ENCODE data around the gene DPH7. TPM values are rescaled to one million over a fixed set of nuclear protein-coding genes. Genes with fewer than 3 reads are reported as not detected.

The DPH7 gene
- total RNA-seq, 1 donor from 2014 or later: 39.5 TPM

GRCh38 chr9:137606005-137606621 lies 27.4 kb upstream of the DPH7 start:
- TF ChIP-seq, protein P1, sequence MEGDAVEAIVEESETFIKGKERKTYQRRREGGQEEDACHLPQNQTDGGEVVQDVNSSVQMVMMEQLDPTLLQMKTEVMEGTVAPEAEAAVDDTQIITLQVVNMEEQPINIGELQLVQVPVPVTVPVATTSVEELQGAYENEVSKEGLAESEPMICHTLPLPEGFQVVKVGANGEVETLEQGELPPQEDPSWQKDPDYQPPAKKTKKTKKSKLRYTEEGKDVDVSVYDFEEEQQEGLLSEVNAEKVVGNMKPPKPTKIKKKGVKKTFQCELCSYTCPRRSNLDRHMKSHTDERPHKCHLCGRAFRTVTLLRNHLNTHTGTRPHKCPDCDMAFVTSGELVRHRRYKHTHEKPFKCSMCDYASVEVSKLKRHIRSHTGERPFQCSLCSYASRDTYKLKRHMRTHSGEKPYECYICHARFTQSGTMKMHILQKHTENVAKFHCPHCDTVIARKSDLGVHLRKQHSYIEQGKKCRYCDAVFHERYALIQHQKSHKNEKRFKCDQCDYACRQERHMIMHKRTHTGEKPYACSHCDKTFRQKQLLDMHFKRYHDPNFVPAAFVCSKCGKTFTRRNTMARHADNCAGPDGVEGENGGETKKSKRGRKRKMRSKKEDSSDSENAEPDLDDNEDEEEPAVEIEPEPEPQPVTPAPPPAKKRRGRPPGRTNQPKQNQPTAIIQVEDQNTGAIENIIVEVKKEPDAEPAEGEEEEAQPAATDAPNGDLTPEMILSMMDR (IDR thresholded peaks at IDR 0.05): no peak
- Mint-ChIP-seq H3K9me3 (ENCODE audit: unreplicated experiment) (no peaks in the 10 kb centered on the region), H3K4me1 (ENCODE audit: unreplicated experiment) (peaks cover 22% of the 10 kb centered on the region)

GRCh38 chr9:137605121-137606004 lies 26.6 kb upstream of the DPH7 start, which contains the start of gene ARRDC1:
Gene ARRDC1, plus strand, starts transcription at chr9:137605686. Its CDS starts 32 bp downstream, at chr9:137605718.
- TF ChIP-seq, protein P1 (IDR thresholded peaks at IDR 0.05): no peak
- peak; percentile 96 for DNase-seq (ENCODE audit: extremely low spot score, unreplicated experiment)
- no peak within 1 kb of the TSS for H3K27ac Mint-ChIP-seq (ENCODE audit: unreplicated experiment)
- H3K27me3 Mint-ChIP-seq (ENCODE audit: unreplicated experiment): no peaks in the 10 kb centered on the region
- H3K4me3 Mint-ChIP-seq (ENCODE audit: unreplicated experiment): peak within 1 kb of the TSS; percentile 70
- H3K36me3 Mint-ChIP-seq (ENCODE audit: unreplicated experiment): no peaks in the 10 kb centered on the region
- peaks cover 21% of the 10 kb centered on the region for H3K4me1 Mint-ChIP-seq (ENCODE audit: unreplicated experiment)
- H3K9me3 Mint-ChIP-seq (ENCODE audit: unreplicated experiment): no peaks in the 10 kb centered on the region

More at GRCh38 chr9:137606005-137606621, 27.4 kb upstream of the DPH7 start:
- Mint-ChIP-seq H3K4me3 (ENCODE audit: unreplicated experiment) (peak overlapping the region; percentile 70), H3K27me3 (ENCODE audit: unreplicated experiment) (no peaks in the 10 kb centered on the region), H3K36me3 (ENCODE audit: unreplicated experiment) (no peaks in the 10 kb centered on the region), H3K27ac (ENCODE audit: unreplicated experiment) (no peak overlapping the region)
- DNase-seq (ENCODE audit: extremely low spot score, unreplicated experiment): no peak

DNA sequence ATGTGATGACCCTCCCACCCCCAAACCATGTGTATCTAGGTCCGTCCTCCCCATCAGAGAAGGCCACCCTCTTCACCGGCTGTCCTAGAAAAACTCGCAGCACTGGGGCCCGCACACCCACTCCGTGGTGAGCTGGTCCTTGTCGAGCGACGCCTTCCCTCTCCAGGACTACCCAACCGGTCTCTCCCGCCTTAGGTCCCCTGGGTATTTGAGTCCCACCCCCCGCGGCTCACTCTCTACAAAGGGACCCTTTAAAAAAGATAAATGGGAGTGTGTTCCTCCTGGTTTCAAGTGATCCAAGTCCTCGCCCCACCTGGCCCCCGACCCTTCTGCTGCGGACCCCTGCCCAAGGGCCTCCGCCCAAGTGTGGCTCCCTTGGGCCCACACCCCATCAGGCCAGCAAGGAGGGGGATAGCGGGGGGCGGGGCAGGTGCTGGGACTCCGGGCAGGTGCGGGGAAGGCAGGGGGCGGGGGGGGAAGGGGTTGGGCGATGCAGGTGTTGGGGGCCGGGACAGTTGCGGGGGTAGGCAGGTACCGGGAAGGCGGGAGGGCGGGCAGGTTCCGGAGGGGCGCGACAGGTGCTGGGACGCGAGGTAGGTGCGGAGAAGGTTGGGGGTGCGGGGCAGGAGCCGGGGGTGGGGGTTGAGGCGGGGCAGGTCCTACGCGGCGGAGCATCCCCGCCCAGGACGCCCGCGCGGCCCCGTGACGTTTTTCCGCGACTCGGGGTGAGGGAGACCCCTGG lies 25.8 kb upstream of the DPH7 start:
- Mint-ChIP-seq H3K9me3 (ENCODE audit: unreplicated experiment) (no peaks in the 10 kb centered on the region), H3K4me1 (ENCODE audit: unreplicated experiment) (peaks cover 21% of the 10 kb centered on the region), H3K27ac (ENCODE audit: unreplicated experiment) (no peak overlapping the region), H3K27me3 (ENCODE audit: unreplicated experiment) (no peaks in the 10 kb centered on the region), H3K36me3 (ENCODE audit: unreplicated experiment) (no peaks in the 10 kb centered on the region), H3K4me3 (ENCODE audit: unreplicated experiment) (peak overlapping the region; percentile 50)
- no peak for DNase-seq (ENCODE audit: extremely low spot score, unreplicated experiment)
- TF ChIP-seq, protein P1 (IDR thresholded peaks at IDR 0.05): no peak

GRCh38 chr9:137603879-137604278 lies 25.2 kb upstream of the DPH7 start:
- no peak for DNase-seq (ENCODE audit: extremely low spot score, unreplicated experiment)
- no peaks in the 10 kb centered on the region for H3K9me3 Mint-ChIP-seq (ENCODE audit: unreplicated experiment)
- peaks cover 21% of the 10 kb centered on the region for H3K4me1 Mint-ChIP-seq (ENCODE audit: unreplicated experiment)
- no peaks in the 10 kb centered on the region for H3K27me3 Mint-ChIP-seq (ENCODE audit: unreplicated experiment)
- TF ChIP-seq, protein P1 (IDR thresholded peaks at IDR 0.05): no peak
- no peak overlapping the region for H3K27ac Mint-ChIP-seq (ENCODE audit: unreplicated experiment)
- peak overlapping the region; percentile 50 for H3K4me3 Mint-ChIP-seq (ENCODE audit: unreplicated experiment)
- no peaks in the 10 kb centered on the region for H3K36me3 Mint-ChIP-seq (ENCODE audit: unreplicated experiment)

Measured in osteocyte (in vitro differentiated cells).